IMR-90 (cell line): ENCODE measurements around the gene ZNF74. TPM values are rescaled to one million over a fixed set of nuclear protein-coding genes. Genes with fewer than 3 reads are reported as not detected.

Source experiments
- ATAC-seq: fragments of 200-7000 bp; cut with Tn5 transposase; 2 replicates; pipeline ENCODE4 v1.9.1; 2020; ENCODE audit warnings: low read depth, mild to moderate bottlenecking, moderate library complexity
- BruUV-seq: library from RNA; stranded (reverse); fragments of 400-500 nt; replicated peaks from 2 replicates; lab custom pipeline; 2021; lab: Mats Ljungman, UMichigan
- CTCF ChIA-PET: fragments of 300-600 bp; formaldehyde crosslinking; extraction: SDS; loops from one replicate; lab custom pipeline; 2021; ENCODE audit warnings: antibody characterized with exemption; lab: Yijun Ruan, JAX
- POLR2A ChIA-PET: fragments of 300-600 bp; sonication (Branson Sonifier 250); formaldehyde crosslinking; loops from one replicate; lab custom pipeline; 2022; ENCODE audit warnings: antibody characterized with exemption; ENCODE audit not compliant: unreplicated experiment; lab: Charles Lee
- DNase-seq: peaks from one replicate; pipeline ENCODE4 v3.0.0; 2013
- H2AFZ ChIP-seq: replicated peaks from 2 replicates; pipeline ENCODE3; 2013; ENCODE audit warnings: low read length, mild to moderate bottlenecking; ENCODE audit not compliant: poor library complexity
- H2AK5ac ChIP-seq: 2 replicates; pipeline ENCODE4 v1.6.1; 2013; ENCODE audit warnings: low read depth, low read length, inconsistent platforms
- H2AK9ac ChIP-seq: replicated peaks from 2 replicates; pipeline ENCODE3; 2013; ENCODE audit warnings: mild to moderate bottlenecking, low read depth, low read length, moderate library complexity; ENCODE audit not compliant: poor library complexity
- H2BK120ac ChIP-seq: 2 replicates; pipeline ENCODE4 v1.6.1; 2013; ENCODE audit warnings: low read depth, low read length, inconsistent platforms
- H2BK15ac ChIP-seq: 3 replicates; pipeline ENCODE4 v1.6.1; 2013; ENCODE audit warnings: low read depth, low read length, inconsistent platforms
- H2BK20ac ChIP-seq: 2 replicates; pipeline ENCODE4 v1.6.1; 2013; ENCODE audit warnings: low read depth, mild to moderate bottlenecking, inconsistent platforms, low read length, moderate library complexity
- H2BK5ac ChIP-seq: 2 replicates; pipeline ENCODE4 v1.6.1; 2013; ENCODE audit warnings: mild to moderate bottlenecking, low read depth, low read length, inconsistent platforms; ENCODE audit not compliant: poor library complexity, severe bottlenecking
- H3K14ac ChIP-seq: replicated peaks from 2 replicates; pipeline ENCODE4 v1.6.1; 2013; ENCODE audit warnings: low read depth, low read length, inconsistent platforms
- H3K18ac ChIP-seq: 2 replicates; pipeline ENCODE4 v1.6.1; 2013; ENCODE audit warnings: low read depth, low read length, control low read depth
- H3K23ac ChIP-seq: 2 replicates; pipeline ENCODE4 v1.6.1; 2013; ENCODE audit warnings: low read depth, low read length, inconsistent platforms
- H3K27ac ChIP-seq: 2 replicates; pipeline ENCODE4 v1.5.1; 2013; ENCODE audit warnings: mild to moderate bottlenecking, control low read depth, low read length; ENCODE audit not compliant: insufficient read depth
- H3K27me3 ChIP-seq: 2 replicates; pipeline ENCODE4 v1.6.1; 2013; ENCODE audit warnings: low read length; ENCODE audit not compliant: control insufficient read depth, insufficient read depth
- H3K36me3 ChIP-seq: 2 replicates; pipeline ENCODE4 v1.6.1; 2013; ENCODE audit warnings: low read length, mixed read lengths; ENCODE audit not compliant: control insufficient read depth, insufficient read depth
- H3K4ac ChIP-seq: 2 replicates; pipeline ENCODE4 v1.6.1; 2013; ENCODE audit warnings: low read depth, low read length, inconsistent platforms
- H3K4me1 ChIP-seq: 2 replicates; pipeline ENCODE4 v1.6.1; 2013; ENCODE audit warnings: low read length, mixed read lengths; ENCODE audit not compliant: control insufficient read depth, insufficient read depth
- H3K4me2 ChIP-seq: 2 replicates; pipeline ENCODE4 v1.6.1; 2013; ENCODE audit warnings: low read depth, mild to moderate bottlenecking, control low read depth, low read length, moderate library complexity
- H3K4me3 ChIP-seq: 2 replicates; pipeline ENCODE4 v1.5.1; 2013; ENCODE audit warnings: low read depth, mild to moderate bottlenecking, control low read depth, low read length, moderate library complexity; ENCODE audit not compliant: insufficient read depth
- H3K56ac ChIP-seq: 2 replicates; pipeline ENCODE4 v1.6.1; 2013; ENCODE audit warnings: low read length, inconsistent platforms; ENCODE audit not compliant: insufficient read depth; ENCODE audit errors: extremely low read depth
- H3K79me1 ChIP-seq, 2 experiments: 2 replicates each; pipeline ENCODE4 v1.6.1; 2013; ENCODE audit warnings: low read length in 2 of 2, inconsistent platforms in 1 of 2, low read depth in 1 of 2
- H3K9ac ChIP-seq: 2 replicates; pipeline ENCODE4 v1.6.1; 2013; ENCODE audit warnings: low read depth, low read length, control low read depth
- H3K9me1 ChIP-seq: 2 replicates; pipeline ENCODE4 v1.6.1; 2013; ENCODE audit warnings: low read length, inconsistent platforms; ENCODE audit not compliant: insufficient read depth
- H3K9me3 ChIP-seq: 2 replicates; pipeline ENCODE4 v1.6.1; 2013; ENCODE audit warnings: low read length; ENCODE audit not compliant: control insufficient read depth, insufficient read depth
- H4K20me1 ChIP-seq: 2 replicates; pipeline ENCODE4 v1.6.1; 2013; ENCODE audit warnings: low read length, inconsistent platforms; ENCODE audit not compliant: insufficient read depth
- H4K5ac ChIP-seq: 2 replicates; pipeline ENCODE4 v1.6.1; 2013; ENCODE audit warnings: mild to moderate bottlenecking, low read depth, low read length, control low read depth
- H4K8ac ChIP-seq, 2 experiments: 2 replicates each; pipeline ENCODE4 v1.6.1; 2013; ENCODE audit warnings: low read depth in 2 of 2, low read length in 2 of 2, control low read depth in 1 of 2, inconsistent platforms in 1 of 2
- H4K91ac ChIP-seq: 2 replicates; pipeline ENCODE4 v1.6.1; 2013; ENCODE audit warnings: low read depth, low read length, inconsistent platforms; ENCODE audit not compliant: insufficient read depth
- BHLHE40 ChIP-seq: fragments of 150-350 bp; IDR thresholded peaks from 2 replicates; pipeline ENCODE4 v1.6.1; 2016; ENCODE audit warnings: mild to moderate bottlenecking, low read depth, low read length
- CEBPB ChIP-seq: IDR thresholded peaks from 2 replicates; pipeline ENCODE4 v1.6.1; 2012; ENCODE audit warnings: low read depth, low read length, improper control_type of control experiment
- CHD1 ChIP-seq: IDR thresholded peaks from 2 replicates; pipeline ENCODE4 v1.6.1; 2012; ENCODE audit warnings: low read depth, low read length, improper control_type of control experiment
- ELK1 ChIP-seq: fragments of 150-350 bp; IDR thresholded peaks from 2 replicates; pipeline ENCODE4 v1.6.1; 2016; ENCODE audit warnings: low read depth, mild to moderate bottlenecking, low read length, moderate library complexity, borderline replicate concordance
- MAFK ChIP-seq: IDR thresholded peaks from 2 replicates; pipeline ENCODE4 v1.6.1; 2012; ENCODE audit warnings: low read depth, low read length, improper control_type of control experiment
- MAZ ChIP-seq: IDR thresholded peaks from 2 replicates; pipeline ENCODE4 v1.6.1; 2012; ENCODE audit warnings: low read depth, mild to moderate bottlenecking, low read length, improper control_type of control experiment, moderate library complexity, borderline replicate concordance
- MXI1 ChIP-seq: IDR thresholded peaks from 2 replicates; pipeline ENCODE4 v1.6.1; 2012; ENCODE audit warnings: low read depth, mild to moderate bottlenecking, low read length, moderate library complexity, borderline replicate concordance
- NFE2L2 ChIP-seq: fragments of 150-350 bp; IDR thresholded peaks from 2 replicates; pipeline ENCODE4 v1.6.1; 2016; ENCODE audit warnings: low read depth, mild to moderate bottlenecking, low read length
- POLR2A ChIP-seq: IDR thresholded peaks from 2 replicates; pipeline ENCODE4 v1.6.1; 2012; ENCODE audit warnings: mild to moderate bottlenecking, low read depth, low read length
- RAD21 ChIP-seq: IDR thresholded peaks from 2 replicates; pipeline ENCODE4 v1.6.1; 2012; ENCODE audit warnings: low read length, improper control_type of control experiment
- RCOR1 ChIP-seq: IDR thresholded peaks from 2 replicates; pipeline ENCODE4 v1.6.1; 2012; ENCODE audit warnings: mild to moderate bottlenecking, low read length, improper control_type of control experiment; ENCODE audit not compliant: insufficient replicate concordance
- RFX5 ChIP-seq: IDR thresholded peaks from 2 replicates; pipeline ENCODE4 v1.8.0; 2012; ENCODE audit warnings: low read depth, mild to moderate bottlenecking, low read length, moderate library complexity
- SMC3 ChIP-seq: fragments of 150-350 bp; IDR thresholded peaks from 2 replicates; pipeline ENCODE4 v1.6.1; 2016; ENCODE audit warnings: low read depth, mild to moderate bottlenecking, antibody characterized with exemption, low read length, moderate library complexity
- WGBS, 2 experiments: methylation state at CpG; one replicate each; pipeline versions ENCODE4 v1.1.5 to v1.1.7; 2013; ENCODE audit warnings: missing lambda C conversion rate in 2 of 2; ENCODE audit not compliant: insufficient read length in 1 of 2; ENCODE audit errors: extremely low coverage in 2 of 2; 5-methylcytosine and 5-hydroxymethylcytosine counted together
- dilution Hi-C: fragments of 300-500 bp; cut with HindIII; formaldehyde crosslinking; loops from one replicate; pipeline ENCODE4 v1.14.3; 2018; ENCODE audit warnings: low sequenced_read_pairs; ENCODE audit not compliant: unreplicated experiment
- in situ Hi-C: fragments of 300-500 bp; cut with MboI; formaldehyde crosslinking; loops from 3 replicates; pipeline ENCODE4 v1.14.3; 2019; ENCODE audit warnings: low sequenced_read_pairs, inconsistent platforms, mixed read lengths
- intact Hi-C: fragments of 100-400 bp; cut with micrococcal nuclease; formaldehyde crosslinking; loops from 2 replicates; pipeline ENCODE4 v1.10.0; 2022
- polyA plus RNA-seq, 3 experiments: library from polyadenylated mRNA; depleted of rRNA; stranded (reverse); fragments of >200 nt; gene quantifications; 2 replicates each; pipeline ENCODE4 v1.2.3, GENCODE V29; 2012; ENCODE audit warnings: low replicate concordance in 1 of 3
- total RNA-seq: library from RNA; depleted of rRNA; stranded (reverse); fragments of >200 nt; gene quantifications from 2 replicates; pipeline ENCODE4 v1.2.3, GENCODE V29; 2012
- TF ChIP-seq, protein P1 (sequence below): conservative IDR thresholded peaks from 2 replicates; pipeline ENCODE4 v1.5.1; 2012; ENCODE audit warnings: mild to moderate bottlenecking, low read depth, low read length, improper control_type of control experiment
- TF ChIP-seq, protein P2 (sequence below): fragments of 150-350 bp; IDR thresholded peaks from 2 replicates; pipeline ENCODE4 v1.6.1; 2017; ENCODE audit warnings: mild to moderate bottlenecking, antibody characterized with exemption, low read length, low read depth

Gene ZNF74
- total and polyA plus RNA-seq, 2 of the 4 experiments (the other 2 are of a cell fraction) = 7.5 to 8.4 TPM

GRCh38 chr22:20433686-20434241 is 39.8 kb downstream of the ZNF74 start:
- Histone ChIP-seq H2BK120ac (no peak overlapping the region), H3K14ac (no peak overlapping the region), H3K79me1 (peaks cover 19 to 86% of the 10 kb centered on the region in 2 experiments; a peak in 3 of 4 replicates), H3K4me3 (no peak overlapping the region), H2AK5ac (no peak overlapping the region), H3K9me3 (no peaks in the 10 kb centered on the region), H4K91ac (no peak overlapping the region), H3K9me1 (peaks cover 29% of the 10 kb centered on the region), H3K56ac (no peak overlapping the region), H3K18ac (no peak overlapping the region), H3K4me1 (peaks cover 22% of the 10 kb centered on the region), H4K5ac (no peak overlapping the region), H2BK15ac (no peak overlapping the region), H3K4ac (no peak overlapping the region), H2BK5ac (no peak overlapping the region), H3K9ac (no peak overlapping the region), H3K23ac (no peak overlapping the region), H2AFZ (no peak overlapping the region), H4K20me1 (peaks cover 79% of the 10 kb centered on the region), H3K27ac (no peak overlapping the region), H4K8ac (no peak overlapping the region), H3K4me2 (no peak overlapping the region), H3K27me3 (no peaks in the 10 kb centered on the region), H3K36me3 (peaks cover 24% of the 10 kb centered on the region), H2AK9ac (no peak overlapping the region), H2BK20ac (no peak overlapping the region)
- no TSS peak for BruUV-seq
- no peak for DNase-seq
- ATAC-seq = no peak
- 100% methylated on average over 1 of the region's 4 CpGs; no CpG with 5 or more reads in 1 of the 2 experiments for WGBS, 2 experiments
- no peak for TF ChIP-seq CEBPB
- TF ChIP-seq, protein P1, sequence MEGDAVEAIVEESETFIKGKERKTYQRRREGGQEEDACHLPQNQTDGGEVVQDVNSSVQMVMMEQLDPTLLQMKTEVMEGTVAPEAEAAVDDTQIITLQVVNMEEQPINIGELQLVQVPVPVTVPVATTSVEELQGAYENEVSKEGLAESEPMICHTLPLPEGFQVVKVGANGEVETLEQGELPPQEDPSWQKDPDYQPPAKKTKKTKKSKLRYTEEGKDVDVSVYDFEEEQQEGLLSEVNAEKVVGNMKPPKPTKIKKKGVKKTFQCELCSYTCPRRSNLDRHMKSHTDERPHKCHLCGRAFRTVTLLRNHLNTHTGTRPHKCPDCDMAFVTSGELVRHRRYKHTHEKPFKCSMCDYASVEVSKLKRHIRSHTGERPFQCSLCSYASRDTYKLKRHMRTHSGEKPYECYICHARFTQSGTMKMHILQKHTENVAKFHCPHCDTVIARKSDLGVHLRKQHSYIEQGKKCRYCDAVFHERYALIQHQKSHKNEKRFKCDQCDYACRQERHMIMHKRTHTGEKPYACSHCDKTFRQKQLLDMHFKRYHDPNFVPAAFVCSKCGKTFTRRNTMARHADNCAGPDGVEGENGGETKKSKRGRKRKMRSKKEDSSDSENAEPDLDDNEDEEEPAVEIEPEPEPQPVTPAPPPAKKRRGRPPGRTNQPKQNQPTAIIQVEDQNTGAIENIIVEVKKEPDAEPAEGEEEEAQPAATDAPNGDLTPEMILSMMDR = no peak
- no peak for TF ChIP-seq BHLHE40
- TF ChIP-seq MAZ = no peak
- no peak for TF ChIP-seq POLR2A
- TF ChIP-seq RFX5 = no peak
- TF ChIP-seq ELK1 = no peak
- TF ChIP-seq MXI1 = no peak
- TF ChIP-seq CHD1 = no peak
- TF ChIP-seq NFE2L2 = no peak
- no peak for TF ChIP-seq SMC3
- no peak for TF ChIP-seq RAD21
- TF ChIP-seq RCOR1 = no peak
- TF ChIP-seq, protein P2, sequence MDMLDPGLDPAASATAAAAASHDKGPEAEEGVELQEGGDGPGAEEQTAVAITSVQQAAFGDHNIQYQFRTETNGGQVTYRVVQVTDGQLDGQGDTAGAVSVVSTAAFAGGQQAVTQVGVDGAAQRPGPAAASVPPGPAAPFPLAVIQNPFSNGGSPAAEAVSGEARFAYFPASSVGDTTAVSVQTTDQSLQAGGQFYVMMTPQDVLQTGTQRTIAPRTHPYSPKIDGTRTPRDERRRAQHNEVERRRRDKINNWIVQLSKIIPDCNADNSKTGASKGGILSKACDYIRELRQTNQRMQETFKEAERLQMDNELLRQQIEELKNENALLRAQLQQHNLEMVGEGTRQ = no peak
- no peak for TF ChIP-seq MAFK
- in situ Hi-C loops = no loop called here
- CTCF ChIA-PET = no interaction called here
- POLR2A ChIA-PET = no interaction called here
- dilution Hi-C loops = no loop called here
- intact Hi-C loops = no loop called here
